HG03460 (cell line): Measurements from ENCODE around the gene C12orf42.

Experiments
- ATAC-seq: cut with Tn5 transposase; IDR thresholded peaks from one replicate; pipeline ENCODE4 v1.9.1; 2021; ENCODE audit not compliant: unreplicated experiment

The C12orf42 gene

GRCh38 chr12:103350116-103350515 is 145.7 kb downstream of the C12orf42 start:
- ATAC-seq, result no peak

DNA sequence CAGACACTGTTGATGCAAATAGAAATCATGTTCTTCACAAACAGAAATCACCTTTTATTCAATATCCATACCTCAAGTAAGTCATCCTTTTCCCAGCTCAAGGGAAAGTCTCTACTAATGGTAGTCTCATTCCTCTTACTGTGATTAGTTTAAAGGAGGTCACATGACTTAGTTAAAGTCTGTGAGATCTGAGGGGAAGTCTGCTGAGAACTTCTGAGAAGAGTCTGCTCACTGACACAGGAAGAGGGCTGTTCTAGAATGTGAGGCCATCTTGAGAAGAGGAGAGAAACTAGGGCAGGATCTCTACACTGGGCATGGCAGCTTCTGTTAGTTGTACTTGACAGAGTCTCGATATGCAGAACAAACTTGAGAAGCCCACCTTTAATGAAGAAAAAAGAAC is 146.8 kb downstream of the C12orf42 start:
- no peak for ATAC-seq

DNA sequence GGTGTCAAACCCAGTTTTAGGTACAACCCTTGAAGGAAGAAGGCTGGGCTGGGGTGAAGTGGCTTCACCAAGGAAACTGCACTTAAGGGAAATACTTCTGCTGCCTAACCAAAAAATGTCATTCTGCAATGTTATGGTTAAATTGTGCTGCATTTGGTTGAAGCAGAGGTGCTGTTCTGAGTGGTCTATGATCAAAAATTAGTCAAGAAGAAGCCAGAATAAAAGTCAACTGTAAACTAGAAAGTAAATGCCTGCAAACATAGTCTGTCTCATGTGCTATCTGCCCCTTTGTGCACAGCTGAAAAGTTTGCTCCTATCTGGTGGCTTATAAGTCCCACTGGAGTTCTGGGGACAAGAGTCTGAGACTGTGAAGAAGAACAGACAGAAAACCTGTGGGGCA is 158.8 kb downstream of the C12orf42 start:
- ATAC-seq, result no peak

DNA sequence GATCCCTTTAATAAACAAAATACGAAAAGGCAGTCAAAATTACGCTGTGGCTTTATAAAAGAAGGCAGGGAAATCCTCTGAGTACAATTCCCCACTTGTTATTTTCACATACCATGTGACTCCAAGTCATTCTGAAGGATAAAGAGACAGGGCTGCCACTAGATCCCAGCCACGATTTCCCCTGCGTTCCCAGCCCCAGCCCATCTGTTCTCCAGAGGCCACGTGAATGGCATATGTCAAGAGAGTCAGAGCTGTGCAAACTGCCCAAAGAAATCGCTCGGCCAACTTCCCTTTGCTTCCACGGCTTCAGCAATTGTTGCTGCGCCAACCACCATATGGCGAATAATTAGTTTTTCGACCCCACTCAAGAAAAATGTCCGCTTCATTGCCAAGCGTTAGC is 161.3 kb downstream of the C12orf42 start:
- ATAC-seq, result no peak

- ATAC-seq, result no peak
Observed at GRCh38 chr12:103333676-103334075, 162.1 kb downstream of the C12orf42 start.

- no peak for ATAC-seq
Observed at GRCh38 chr12:103331643-103332042, 164.1 kb downstream of the C12orf42 start.

DNA sequence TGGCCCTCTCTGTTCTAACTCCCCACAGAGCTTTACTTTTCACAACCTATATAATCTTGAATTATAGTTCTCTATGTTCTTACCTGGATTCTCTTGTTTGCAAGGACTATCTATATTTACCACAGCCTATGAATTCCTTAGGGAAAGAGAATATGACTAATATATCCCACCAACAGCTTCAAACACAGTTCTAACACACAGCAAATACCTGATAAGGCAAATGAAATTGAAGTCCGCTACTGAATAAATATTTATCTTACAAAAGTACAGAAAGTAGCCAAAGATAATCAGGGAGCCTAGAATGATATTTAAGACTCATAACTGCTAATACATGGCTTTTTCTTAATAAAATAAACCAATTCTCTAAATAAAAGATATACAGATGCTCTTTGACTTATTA is 165.1 kb downstream of the C12orf42 start:
- ATAC-seq, result no peak

DNA sequence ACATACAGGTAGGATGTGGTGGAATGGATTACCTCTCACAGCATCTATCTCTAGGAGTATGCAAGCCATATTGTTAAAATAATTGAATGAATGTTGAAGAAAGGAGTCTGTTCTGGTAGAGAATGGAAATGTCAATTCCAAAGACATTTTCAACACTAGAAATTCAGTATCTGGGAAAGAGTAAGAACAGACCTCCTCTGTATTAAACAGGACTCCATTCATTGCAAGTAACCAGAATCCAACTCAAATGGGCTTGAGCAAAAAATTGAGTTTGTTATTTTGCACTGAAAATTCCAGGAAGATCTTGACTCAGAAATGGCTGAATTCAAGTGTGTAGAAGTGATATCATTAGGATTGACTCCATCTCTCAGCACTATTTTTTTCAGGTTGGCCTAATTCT is 168.1 kb downstream of the C12orf42 start:
- no peak for ATAC-seq

DNA sequence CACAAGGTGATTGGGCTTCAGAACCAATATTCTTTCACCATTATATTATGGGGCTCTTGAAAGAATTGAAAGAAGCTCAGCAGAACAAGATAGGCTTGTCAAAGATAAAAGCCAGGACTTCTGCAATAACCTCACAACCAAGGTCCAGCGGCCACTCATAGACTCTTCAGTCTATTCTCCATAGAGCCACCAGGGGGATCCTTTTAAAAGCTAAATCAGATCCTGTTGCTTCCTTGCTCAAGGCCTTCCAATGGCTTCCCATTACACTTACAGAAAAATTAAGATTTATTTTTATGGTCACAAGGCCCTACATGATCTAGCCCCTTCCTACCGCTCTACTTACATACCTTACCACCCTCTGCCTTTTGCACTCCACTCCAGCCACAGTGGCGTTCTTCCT is 169.6 kb downstream of the C12orf42 start:
- no peak for ATAC-seq

GRCh38 chr12:103318566-103318965 is 177.2 kb downstream of the C12orf42 start:
- ATAC-seq, result no peak

- ATAC-seq, result no peak
Observed at GRCh38 chr12:103317220-103317619, 178.5 kb downstream of the C12orf42 start.

DNA sequence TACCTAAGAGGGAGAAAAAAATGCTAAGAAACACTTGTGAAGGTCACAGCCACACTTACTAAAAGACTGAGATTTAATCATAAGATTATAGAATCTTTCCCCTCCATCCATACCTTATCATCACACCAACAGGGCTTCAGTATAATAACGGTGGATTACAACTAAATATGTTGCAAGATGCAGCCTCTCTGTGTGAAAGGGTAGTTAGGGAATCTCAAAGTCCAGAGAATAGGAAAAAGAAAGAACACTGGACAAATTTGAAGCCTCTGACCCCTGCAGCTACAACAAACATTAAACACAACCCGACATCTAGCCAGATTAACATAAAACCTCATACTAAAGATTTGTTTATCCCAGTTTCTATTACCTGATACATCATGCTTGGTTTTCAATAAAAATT is 181.0 kb downstream of the C12orf42 start:
- ATAC-seq, result no peak

GRCh38 chr12:103313894-103314293 is 181.9 kb downstream of the C12orf42 start:
- ATAC-seq, result no peak

DNA sequence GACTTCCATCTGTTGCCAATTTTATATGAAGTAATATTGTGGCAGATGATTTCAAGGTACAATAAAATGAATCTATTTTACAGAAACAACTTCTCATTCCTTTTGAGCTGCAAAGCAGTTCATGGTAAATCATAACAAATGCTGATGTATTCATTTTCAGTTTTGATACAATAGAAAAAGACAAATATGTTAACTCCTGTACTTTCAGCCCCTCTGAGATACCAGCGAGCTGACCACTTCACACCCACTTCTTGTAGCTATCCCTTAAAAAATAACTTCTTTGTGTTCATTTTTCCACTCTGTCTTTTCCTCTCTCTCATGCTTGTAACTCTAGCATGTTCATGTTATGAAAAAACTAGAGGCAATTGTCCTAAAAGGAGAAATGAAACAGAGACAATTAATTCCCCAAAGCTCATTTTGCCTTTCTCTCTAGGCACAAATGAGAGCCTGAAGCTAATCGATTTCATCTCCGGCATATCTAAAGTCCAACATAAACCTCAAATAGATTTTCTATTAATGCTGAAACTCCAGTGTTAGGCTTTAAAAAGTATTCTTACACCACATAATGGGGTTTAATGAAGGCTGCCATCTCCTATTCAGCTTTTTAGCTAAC is 182.9 kb downstream of the C12orf42 start:
- ATAC-seq, result no peak

- ATAC-seq, result no peak
Observed at GRCh38 chr12:103310546-103311270, 185.1 kb downstream of the C12orf42 start.

DNA sequence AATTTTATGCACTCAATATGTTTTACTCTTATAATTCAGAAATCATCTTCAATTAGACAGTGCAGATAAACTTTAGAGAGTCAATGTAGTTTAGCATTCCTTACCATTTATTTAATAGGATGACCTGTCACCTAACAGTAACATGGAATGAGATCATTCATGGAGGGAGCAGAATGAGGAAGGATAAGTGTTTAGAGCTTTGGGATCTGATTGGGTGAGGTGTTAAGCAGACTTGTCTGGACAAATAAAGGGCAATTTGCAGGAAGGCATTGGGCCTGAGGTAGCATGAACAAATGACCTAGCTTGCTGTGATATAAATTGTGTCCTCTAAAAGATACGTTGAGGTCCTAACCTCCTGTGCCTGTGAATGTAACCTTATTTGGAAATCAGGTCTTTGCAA is 187.4 kb downstream of the C12orf42 start:
- ATAC-seq, result no peak

- no peak for ATAC-seq
Observed at GRCh38 chr12:103303484-103303883, 192.3 kb downstream of the C12orf42 start.

DNA sequence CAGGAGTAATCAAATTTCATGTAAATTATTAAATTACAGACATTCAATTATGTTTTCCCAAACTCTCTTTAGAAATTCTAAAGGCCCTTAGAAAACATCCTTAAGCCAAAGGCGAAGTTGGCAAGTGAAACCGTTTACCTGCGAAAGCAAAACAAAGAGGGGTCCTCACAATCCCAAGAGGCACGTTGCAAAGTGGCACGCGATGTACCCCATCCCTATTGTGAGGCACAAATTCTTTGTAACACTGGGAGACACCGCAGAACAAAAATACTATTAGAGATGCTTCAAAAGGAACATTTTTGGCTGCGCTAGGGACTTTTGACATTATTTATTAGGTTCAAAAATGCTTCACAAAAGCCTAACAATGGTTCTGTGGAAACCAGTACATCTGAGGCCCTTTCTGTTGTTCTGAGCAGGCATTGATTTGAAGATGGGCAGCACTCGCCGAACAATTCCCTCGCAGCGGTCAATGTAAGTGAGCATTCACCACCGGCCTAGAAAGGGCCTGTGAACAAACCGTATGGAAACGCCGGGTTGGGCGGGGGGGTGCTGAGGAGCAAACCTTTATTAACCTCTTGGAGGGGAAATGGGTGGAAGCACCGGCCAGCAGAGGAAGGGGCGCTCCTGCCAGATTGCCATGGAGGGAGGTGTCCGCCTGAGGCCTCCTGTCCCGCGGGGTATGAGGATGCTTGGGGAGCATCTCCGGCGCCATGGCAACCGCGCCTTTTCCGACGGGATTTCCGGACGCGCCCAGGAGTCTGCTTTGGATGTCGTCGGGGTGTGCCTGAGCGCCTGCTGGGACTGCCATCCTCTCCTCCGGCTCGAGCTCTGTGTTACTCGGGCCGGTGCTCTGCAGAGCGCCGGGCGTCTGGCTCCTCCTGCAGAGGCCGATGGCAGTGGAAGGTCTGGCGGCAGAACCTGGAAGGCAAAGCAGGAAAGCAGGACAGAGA is 193.9 kb downstream of the C12orf42 start:
- no peak for ATAC-seq

DNA sequence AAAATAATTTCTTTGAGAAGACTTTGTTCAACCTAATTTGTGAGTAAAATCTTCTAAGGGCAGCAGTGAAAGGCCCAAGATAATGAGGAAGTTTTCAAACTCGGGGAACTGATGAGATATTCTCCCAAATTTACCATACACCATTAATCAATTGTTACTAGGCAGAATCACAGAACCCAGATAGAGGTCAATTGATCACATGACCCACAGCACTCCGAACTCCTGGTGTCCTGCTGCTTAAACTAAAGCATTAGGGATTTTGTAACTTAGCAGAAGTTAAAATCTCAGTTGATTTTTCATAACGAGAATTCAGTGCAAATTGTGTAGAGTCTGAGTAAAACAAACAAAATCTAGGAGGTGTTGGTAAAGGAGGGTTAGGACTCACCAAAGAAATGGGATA is 207.8 kb downstream of the C12orf42 start:
- no peak for ATAC-seq

DNA sequence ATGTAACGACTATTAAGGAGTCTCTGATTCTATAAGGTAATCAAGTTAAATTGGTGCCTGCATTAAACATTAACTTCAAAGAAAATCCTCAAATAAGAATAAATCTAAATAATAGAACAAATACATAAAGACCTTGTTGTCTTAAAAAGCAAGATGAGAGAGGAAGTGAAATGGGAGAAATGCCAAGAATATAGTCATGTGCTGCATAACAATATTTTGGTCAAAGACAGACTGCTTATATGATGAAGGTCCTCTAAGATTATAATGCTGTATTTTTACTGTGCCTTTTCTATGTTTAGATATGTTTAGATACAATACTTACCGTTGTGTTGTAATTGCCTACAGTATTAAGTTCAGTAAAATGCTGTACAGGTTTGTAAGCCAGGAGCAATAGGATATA is 213.6 kb downstream of the C12orf42 start:
- ATAC-seq, result no peak

GRCh38 chr12:103279444-103279843 is 216.3 kb downstream of the C12orf42 start:
- peak; percentile 98 for ATAC-seq

DNA sequence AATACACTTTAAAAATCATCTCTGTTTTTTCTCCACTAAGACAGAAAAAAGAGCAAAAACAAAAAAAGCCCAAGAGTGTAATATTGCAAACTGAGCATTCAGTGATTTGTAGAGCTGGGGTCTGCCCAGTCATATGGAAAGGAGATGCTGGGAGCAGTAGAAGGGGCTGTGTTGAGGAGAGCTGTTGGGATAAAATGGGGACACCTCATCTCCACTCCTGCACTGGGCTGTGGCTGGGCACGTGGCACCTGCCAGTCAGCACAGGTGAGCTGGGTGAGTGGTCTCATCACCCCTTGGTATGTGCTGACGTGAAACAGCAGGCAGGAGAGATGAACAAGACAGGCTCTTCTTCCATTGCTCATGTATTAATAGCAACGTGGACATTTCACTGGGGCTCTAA is 217.4 kb downstream of the C12orf42 start:
- no peak for ATAC-seq
